Activated T-helper 9 cell treated with anti-CD3 and anti-CD28 coated beads, Interleukin-2, amount 50 U/mL, for 16 hours (primary cell): Measurements from ENCODE around the gene NBAS.

ENCODE experiments used
- DNase-seq: peaks from one replicate; pipeline ENCODE4 v3.0.0-alpha.2; 2020; ENCODE audit warnings: low read depth

The NBAS gene

DNA sequence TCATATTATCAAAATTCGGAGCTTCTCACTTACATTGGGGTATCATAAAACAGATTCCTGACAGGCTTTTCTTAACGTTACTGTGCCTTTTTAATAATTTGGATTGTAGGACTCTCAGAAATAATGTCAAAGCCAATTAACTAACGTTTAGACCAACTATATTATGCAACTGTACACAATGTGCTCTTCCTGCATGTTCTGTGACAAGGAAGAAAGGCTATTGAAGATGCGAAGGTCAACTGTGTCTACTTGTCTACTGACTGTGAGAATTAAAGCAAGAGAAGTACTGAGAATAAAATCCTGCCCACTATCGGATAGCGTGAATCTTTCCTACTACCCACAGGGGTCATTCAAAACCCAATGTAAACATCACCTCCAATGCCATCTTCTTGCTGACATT lies 393.0 kb downstream of the NBAS start:
- no peak for DNase-seq

DNA sequence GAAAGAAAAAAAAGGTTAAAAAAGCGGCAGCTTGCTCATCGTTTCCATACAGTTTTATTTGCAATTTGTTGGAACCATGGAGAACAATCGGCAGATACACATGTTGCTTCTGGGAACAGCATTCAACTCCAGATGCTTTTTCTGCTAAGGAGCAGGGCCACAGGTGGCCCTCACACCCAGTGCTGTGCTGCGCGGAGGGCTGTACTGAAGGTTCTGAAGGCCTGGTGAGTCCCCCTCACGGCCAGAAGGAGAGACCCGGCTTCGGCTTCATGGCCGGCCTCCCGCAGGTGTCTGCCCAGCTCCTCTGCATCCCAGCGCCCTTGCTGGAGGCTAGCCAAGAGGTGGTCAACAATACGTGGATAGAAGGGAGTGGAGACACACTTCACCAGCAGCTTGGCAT lies 394.3 kb downstream of the NBAS start:
- no peak for DNase-seq

DNA sequence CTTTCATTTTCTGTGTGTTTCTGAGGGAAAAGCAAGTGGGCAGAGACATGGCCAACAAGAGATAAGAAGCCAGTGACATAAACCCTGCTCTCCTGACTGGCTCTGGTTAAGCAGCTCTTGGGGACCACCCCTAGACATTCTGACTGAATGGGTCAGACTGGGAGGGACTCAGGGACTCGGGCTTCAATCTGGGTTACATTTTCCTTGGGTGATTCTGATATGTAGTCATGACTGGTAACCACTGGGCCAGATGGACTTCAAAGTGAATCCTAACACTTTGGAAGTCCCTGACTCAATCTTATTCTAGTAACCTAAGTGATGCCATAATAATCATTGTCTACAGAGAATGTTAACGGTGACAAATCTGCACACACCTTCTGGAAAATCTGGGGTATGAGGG lies 397.8 kb downstream of the NBAS start:
- DNase-seq, result no peak

DNA sequence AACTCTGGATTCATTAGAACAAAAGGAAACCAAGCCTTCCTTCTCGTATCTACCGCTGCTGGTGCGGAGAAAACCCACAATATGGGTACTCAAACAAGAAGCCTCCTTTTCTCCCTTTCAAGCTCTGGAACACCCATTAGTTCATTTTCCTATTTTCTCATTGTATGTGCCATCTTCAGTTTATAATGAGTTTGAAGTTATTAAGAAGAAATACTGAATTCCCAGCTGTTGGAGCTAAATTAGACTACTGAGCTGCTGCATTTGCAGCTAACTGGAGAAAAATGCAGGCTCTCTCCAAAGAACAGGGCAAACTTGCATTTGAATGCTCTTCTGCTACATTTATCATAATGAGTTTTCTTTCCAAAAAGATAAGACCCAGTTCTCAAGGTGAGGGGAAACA lies 398.5 kb downstream of the NBAS start:
- DNase-seq, result no peak

DNA sequence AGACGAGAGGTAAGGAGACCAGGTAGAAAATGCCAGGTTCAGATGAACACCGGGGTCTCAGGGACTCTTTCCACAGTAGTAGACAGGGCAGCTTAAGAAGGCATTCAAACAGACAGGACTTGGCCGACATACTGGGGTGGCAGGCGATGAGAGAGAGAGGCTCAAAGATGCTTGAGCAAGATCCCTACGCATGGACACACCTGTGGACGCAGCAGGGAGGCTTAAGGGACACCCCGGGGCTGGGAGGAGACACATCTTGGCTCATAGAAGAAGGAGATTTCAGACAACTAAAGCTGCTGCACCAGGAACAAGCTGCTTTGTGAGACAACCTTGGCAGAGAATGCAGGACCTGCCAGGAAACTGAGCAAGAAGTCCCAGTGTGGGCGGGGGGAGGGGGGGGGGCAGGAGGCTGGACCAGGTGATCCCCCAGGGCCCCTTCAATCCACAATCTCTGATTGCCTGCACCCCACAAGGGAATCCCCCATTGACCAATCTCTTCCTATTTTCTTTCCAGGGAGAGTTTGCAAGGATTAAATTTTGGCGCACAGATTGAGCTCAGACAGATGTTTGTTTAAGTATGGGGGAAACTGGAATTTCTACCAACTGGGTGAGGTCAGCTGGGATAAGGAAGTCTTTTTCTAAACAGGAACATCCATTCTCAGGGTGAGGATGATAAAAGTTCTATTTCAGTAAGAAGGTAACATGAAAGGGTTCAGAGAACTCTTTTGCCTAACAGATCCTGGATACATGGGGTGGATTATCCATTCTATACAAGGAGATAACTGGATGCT lies 400.7 kb downstream of the NBAS start:
- DNase-seq, result no peak

DNA sequence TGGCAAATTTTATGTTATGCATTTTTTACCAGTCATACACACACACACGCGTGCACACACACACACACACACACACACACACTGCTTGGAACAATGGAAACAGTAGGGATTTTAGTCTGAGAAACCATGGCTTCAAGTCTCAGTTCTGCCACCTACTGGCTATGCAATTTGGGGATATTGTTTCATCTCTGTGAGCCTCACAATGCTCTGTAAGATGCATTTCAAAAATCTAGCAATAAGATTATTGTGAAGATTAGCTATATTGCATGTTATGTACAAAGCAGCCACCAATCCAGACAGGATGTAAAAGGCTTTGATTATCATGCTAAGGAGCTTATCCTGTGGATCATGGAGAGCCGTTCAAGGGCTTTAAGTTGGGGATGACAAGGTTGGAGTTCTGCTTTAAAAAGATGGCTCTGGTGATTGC lies 401.4 kb downstream of the NBAS start:
- no peak for DNase-seq

DNA sequence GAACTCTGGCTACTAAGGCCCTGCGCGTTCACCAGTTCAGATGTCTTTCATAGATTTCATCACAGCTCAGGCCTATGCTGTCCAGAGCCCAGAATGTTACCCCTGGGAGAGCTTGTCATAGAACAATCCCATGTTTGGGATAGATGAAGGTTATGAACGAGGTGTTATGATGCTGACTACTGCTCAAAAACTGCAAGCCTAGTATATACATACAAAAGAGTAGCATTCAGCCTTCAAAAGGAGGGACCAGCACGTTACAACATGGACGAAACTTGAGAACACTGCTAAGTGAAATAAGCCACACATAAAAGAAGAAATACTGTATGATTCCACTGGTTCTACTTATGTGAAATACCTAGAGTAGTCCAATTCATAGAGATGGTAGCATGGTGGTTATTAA lies 401.9 kb downstream of the NBAS start:
- no peak for DNase-seq

DNA sequence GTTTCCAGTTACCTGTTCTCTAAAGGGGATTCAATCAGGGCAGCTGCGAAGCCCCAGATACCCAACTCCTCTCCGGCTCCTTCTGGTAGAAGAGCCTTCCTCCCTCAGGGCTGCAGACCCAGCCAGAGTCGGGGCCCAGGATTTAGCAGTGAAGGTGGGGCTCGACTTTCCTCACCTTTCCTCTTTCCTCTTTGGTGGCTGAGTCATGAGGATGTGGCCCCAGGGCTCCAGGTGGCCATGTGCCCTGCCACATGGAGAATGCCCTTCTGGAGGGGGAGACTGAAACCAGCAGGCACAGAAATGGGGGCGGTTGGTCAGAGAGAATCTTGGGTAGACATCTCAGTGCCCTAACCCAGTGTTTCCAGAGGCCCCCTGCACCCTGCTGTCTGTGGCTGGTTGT lies 402.6 kb downstream of the NBAS start:
- DNase-seq, result no peak

DNA sequence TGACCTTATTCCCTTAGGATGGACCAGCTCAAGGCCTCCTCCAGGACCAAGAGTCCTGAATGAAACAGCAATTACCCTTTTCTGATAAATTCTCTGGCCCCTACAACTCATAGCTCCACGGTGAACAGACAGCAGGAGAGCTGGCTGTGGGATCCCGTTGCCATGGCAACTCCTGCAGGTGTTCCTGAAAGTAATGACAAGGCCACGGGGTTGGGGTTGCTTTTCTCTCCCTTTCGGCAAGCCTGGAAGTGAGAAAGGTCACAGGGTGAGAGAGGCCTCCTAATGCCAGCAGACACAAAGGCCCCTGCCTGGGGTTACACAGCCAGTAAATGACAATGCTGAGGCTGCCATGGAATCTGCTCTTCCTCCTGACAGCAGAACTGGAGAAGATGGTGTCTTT lies 403.0 kb downstream of the NBAS start:
- no peak for DNase-seq

DNA sequence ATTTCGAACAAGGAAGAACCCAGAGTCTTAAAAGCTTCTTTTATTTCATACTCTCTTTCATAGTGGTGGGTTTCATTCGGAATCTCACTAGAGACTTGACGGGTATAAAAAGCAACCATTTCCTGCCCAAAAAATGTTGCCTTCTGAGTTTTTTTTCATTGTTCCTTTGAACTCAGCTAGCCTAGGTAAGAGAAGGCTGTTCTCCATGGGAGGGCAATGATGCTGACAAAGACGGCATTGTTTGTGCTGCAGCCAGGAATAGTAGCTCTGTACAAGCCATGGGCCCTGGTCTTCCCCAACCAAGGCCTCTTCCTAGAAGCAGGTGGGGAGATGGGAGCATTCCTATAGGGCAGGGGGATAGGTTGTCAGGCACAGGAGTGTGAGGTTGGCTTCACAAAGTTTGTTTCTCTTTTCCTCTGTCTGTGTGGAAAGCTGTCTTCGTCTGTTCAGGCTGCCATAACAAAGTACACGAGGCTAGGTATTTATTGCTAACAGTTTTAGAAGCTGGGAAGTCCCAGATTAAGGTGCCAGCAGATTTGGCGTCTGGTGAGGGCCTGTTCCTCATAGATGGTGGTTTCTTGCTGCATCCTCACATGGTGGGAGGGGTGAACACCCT lies 405.1 kb downstream of the NBAS start:
- no peak for DNase-seq

DNA sequence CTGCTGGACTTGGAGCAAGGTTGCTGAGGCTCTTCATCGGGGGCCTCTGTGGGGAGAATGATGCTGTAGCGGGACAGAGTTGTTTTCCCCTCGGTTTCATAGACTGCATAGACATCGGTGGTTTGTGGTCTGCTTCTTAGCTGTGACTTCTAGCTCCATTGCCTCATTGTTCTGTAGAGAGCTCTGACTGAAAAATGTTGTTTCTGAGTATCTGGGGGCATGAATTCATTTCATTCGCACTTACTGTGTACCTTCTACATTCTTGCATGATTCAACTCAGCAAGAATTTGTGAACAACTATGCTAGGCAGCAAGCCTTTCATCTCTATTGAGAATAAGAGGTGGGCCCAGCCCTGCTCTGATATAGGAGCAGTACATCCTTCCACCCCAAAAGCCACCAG lies 406.8 kb downstream of the NBAS start:
- no peak for DNase-seq

DNA sequence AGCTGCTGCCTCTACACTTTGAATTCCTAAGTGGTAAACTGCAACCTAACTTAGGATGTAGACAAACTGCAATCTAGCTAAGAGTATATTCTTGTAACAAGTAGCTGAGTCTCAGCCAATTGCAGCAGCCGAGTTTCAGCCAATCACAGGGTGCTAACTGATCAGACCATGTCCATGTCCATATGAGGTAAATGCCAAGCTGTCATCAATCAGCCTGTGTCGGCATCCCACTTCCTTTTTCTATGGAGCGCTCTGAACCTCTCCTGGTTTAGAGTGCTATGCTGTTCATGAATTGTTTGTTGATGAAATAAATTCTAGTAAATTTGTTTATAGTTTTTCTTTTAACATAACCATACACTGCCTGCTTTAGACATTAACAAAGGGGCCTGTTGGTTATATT lies 408.8 kb downstream of the NBAS start:
- no peak for DNase-seq

DNA sequence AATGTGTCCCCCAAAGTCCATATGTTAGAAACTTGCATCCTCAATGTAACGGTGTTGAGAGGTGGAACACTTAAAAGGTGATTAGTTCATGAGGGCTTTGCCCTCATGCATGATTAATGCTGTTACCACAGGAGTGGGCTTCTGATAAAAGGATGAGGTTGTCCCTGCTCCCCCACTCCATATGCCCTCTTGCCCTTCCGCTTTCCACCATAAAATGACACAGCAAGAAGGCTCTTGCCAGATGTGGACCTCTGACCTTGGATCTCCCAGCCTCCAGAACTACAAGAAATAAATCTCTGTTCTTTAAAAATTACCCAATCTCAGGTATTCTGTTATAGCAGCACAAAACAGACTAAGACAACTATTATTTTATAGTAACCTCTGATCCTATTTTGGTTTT lies 412.1 kb downstream of the NBAS start:
- no peak for DNase-seq

DNA sequence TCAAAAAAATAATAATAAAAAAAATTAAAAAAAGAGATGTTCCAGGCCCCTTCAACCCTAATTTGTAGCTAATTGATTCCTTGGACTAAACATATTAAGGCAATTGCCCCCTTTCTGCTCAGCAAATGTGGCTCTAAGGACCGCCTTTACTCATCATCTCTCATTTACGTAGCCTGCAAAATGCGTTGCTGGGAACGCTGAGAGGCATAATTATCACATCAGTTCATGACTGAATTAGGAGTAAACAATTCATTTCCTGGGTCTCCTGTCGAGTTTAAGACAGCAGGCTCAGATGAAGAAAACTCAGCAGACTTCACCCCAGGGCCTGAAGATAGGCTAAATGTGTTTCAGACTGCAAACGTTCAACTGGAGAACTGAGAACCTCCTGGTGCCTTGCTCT lies 413.5 kb downstream of the NBAS start:
- DNase-seq, result no peak

DNA sequence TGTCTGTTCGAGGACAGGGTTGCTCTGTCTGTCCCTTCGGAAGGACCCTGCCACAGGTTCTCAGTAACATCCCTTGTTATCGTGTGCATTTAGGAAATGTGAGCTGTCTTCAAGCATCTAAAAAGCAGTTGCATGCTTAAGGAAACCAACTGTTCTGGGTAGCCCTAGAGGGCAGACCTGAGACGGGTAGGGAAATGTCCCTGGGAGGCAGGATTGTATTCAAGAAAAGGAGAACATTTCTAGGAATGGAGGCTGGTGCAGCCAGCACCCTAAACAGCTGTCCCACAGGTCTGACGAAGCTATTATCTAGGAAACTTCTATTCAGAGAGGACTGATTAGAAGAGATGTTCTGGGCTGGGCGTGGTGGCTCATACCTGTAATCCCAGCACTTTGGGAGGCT lies 414.2 kb downstream of the NBAS start:
- DNase-seq, result no peak

DNA sequence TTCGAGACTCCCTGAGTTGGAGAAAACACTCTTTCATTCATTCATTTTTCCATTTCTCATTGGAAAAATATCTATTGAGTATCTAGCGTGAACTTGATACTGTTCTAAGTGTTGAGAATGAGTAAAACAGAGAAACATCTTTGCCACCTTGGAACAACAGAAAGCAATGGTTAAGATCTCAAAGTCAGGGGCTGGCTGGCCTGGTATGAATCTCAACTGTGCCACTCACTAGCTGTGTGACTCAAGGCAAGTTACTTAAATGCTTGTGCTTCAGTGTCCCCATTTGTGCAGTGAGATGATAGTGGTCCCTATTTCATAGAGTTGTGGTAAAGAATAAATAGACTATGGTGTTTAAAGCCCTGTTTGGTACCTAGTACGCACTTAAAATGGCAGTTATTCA lies 415.2 kb downstream of the NBAS start:
- no peak for DNase-seq

DNA sequence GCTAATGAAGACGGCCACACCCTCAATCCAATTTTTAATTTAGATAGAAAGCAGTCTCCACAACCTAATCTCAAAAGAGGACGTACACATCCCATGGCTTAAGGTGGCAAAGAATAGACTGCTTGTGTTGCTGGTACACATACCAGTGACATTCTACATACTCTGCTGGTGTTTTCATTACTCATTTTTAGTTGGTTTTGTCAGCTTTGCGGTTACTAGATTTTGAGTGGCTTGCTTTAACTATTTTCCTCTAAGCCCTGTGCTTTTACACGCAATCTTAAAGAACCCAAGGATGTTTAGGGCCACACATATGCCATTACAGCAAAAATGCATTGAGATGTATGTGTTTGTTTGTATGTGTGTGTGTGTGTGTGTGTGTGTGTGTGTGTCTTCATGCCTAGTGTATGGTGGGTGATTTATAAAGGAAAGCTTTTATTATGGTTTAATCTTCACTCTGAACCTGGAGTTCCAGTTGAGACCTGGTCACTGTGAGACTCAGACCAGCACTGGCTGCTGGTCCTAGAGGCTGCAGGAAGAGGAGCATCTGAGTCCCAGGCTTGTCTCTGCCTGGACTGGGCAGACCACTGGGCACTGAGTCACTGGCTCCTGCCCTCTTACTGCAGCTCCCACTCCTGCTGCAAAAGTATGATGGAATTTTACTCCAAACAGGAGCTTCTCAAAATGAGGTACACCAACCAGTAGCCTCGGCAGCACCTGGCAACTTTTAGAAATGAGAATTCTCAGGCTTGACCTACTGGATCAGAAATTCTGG lies 415.9 kb downstream of the NBAS start:
- DNase-seq, result no peak

DNA sequence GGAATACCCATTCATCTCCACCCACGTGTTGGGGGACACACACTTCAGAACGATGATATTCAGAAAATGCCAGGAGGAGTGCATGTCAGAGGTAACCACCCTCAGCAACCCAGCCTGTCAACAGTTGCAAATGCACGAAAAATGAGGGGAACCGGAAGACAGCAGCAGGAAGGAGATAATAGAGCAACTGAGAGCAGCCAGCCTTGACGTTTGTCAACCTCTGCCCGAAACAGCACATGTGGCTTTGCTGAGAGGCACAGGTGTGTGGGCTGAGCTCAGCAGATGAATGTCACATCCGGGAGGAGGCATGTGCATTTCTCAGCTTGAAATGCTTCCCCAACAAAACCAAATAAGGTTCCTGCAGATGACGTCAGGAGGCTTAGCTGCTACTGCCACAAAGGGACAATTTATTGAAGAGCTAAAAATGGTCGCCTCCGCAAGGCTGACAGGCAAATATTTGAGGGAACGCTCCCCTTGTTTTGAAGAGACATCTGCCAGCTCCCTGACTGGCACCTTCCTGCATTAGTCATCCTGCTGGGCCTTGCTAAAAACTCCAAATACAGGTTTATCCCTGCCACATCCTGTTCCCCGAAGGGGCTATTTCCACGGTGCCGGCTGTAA lies 419.0 kb downstream of the NBAS start:
- peak; percentile 50 for DNase-seq

DNA sequence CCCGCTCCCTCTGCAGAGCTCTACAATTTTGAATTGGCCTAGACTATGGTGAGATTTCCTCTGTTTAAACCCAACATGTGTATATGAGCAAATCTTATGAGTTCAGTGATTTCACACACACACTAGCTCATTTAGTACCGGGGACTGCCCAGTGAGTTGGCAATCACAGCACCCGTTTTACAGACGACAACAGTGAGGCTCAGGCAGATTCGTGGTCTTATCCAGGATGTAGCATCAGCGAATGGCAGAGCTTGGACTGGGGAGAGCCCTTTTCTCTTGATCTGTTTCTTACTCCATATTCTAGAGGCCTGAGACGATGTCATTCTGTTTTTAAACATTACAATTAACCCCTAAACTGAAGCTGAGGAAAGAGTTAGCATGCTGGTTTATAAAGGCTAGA lies 419.9 kb downstream of the NBAS start:
- no peak for DNase-seq

DNA sequence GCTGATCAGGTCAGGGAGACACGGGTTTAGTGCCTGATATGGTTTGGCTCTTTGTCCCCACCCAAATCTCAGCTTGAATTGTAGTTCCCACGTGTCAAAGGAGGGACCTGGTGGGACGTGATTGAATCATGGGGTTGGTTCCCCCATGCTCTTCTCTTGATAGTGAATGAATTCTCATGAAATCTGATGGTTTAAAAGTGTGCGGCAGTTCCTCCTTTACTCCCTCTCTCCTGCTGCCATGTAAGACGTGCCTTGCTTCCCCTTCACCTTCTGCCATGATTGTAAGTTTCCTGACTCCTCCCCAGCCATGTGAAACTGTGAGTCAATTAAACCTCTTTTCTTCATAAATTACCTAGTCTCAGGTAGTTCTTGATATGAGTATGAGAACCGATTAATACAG lies 424.5 kb downstream of the NBAS start:
- no peak for DNase-seq

DNA sequence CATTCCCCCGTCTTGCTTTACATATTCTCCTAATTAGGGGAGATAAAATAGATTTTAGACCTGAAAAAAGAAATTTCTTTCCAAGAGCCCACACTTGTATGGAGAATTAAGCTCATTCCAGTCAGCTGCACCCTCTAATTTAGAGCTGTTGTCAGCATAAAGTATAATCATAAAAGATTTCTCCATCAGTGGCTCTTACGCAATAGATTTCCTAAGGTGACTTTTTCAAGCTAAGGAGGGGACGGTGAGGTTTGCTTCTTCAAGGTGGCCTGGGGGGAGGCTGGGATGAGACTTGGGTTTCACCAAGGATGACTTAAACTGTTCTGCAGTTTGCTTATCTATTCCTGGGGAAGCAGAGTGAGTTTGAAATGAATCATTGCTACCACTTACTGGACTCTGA lies 426.2 kb downstream of the NBAS start:
- no peak for DNase-seq

DNA sequence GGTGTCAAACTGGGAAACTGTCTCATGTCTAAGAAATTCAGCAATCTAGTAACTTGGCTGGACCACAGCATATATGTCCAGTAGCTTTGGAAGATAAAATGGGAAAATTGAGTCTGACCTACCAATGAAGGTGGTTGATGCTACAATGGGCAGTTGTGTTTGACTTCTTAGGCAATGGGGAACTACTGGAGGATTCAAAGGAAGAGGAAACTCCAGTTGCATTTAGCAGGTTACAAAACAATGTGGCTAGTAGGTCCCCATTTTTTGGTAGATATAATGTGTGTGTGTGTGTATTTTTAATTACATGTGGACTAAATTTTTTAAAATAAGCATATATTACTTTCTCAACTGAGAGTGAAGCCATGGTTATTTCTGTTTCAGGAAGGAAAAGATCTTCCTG lies 427.7 kb downstream of the NBAS start:
- no peak for DNase-seq

DNA sequence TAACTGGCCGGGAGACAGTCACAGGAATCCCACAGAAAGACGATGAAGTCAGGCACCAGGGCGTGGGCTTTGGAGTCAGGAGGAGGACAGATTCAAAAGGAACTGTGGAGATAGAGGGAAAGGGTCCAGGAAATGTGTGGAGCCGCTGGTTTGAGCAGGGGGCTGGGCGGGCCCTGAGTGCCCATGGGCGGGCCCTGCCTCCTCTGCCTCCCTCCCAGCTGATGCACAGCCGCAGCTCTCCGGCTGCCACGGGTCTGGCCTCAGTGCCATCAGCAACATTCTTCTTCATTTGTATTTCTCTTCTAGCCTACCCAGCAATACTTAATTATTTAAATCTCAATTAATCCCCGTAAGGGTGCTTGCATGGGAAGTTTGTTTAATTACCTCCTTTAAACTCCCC lies 432.3 kb downstream of the NBAS start:
- DNase-seq, result no peak
